IPS DF 6.9 (cell line): ENCODE measurements around the gene INPP5K.
A peak's percentile ranks its signal among the peaks of the same experiment; 100 is the strongest.

Experiments used
- DNase-seq: peaks from one replicate; pipeline ENCODE4 v3.0.0-alpha.2; 2013; ENCODE audit warnings: low read depth, low spot score
- H3K27ac ChIP-seq: one replicate; pipeline ENCODE4 v1.5.1; 2013; ENCODE audit warnings: low read length, control low read depth
- H3K27me3 ChIP-seq: 2 replicates; pipeline ENCODE4 v1.6.1; 2013; ENCODE audit warnings: mild to moderate bottlenecking, low read length; ENCODE audit not compliant: control insufficient read depth, insufficient read depth
- H3K36me3 ChIP-seq: 2 replicates; pipeline ENCODE4 v1.6.1; 2013; ENCODE audit warnings: low read length; ENCODE audit not compliant: control insufficient read depth, insufficient read depth
- H3K4me1 ChIP-seq: 2 replicates; pipeline ENCODE4 v1.6.1; 2013; ENCODE audit warnings: low read length; ENCODE audit not compliant: control insufficient read depth, insufficient read depth
- H3K4me3 ChIP-seq: 2 replicates; pipeline ENCODE4 v1.5.1; 2013; ENCODE audit warnings: mild to moderate bottlenecking, low read length
- H3K9me3 ChIP-seq: 2 replicates; pipeline ENCODE4 v1.6.1; 2013; ENCODE audit warnings: low read length, inconsistent platforms; ENCODE audit not compliant: control insufficient read depth, insufficient read depth
- WGBS: extraction: QIAGEN DNeasy Blood & Tissue Kit; methylation state at CpG from one replicate; pipeline ENCODE4 v1.1.7; 2013; ENCODE audit warnings: mixed read lengths, missing lambda C conversion rate; ENCODE audit not compliant: insufficient read length, insufficient coverage; 5-methylcytosine and 5-hydroxymethylcytosine counted together

INPP5K gene

GRCh38 chr17:1493291-1493980, 23.0 kb downstream of the INPP5K start:
- DNase-seq: no peak
- WGBS: no CpG with 5 or more reads among the region's 23 CpGs
- H3K4me3 ChIP-seq: no peak overlapping the region
- H3K4me1 ChIP-seq: no peaks in the 10 kb centered on the region; the same call in 1 of the 2 replicates
- no peaks in the 10 kb centered on the region for H3K27me3 ChIP-seq
- peaks cover 2% of the 10 kb centered on the region; the same call in 1 of the 2 replicates for H3K36me3 ChIP-seq
- no peaks in the 10 kb centered on the region for H3K9me3 ChIP-seq
- H3K27ac ChIP-seq: no peak overlapping the region

- WGBS: no CpG with 5 or more reads among the region's 35 CpGs
- Histone ChIP-seq H3K27ac (no peak within 1 kb of the TSS), H3K9me3 (no peaks in the 10 kb centered on the region), H3K27me3 (no peaks in the 10 kb centered on the region), H3K36me3 (peaks cover 2% of the 10 kb centered on the region; the same call in 1 of the 2 replicates), H3K4me3 (peak within 1 kb of the TSS; percentile 68), H3K4me1 (no peaks in the 10 kb centered on the region; the same call in 1 of the 2 replicates)
- no peak for DNase-seq
Observed at GRCh38 chr17:1492249-1493206, 23.9 kb downstream of the INPP5K start, which contains the start of gene MYO1C. TSS of gene MYO1C (minus strand) at chr17:1492686. CDS start at chr17:1492487, 199 bp downstream.

GRCh38 chr17:1491443-1492248, 24.8 kb downstream of the INPP5K start:
- Histone ChIP-seq H3K36me3 (peaks cover 2% of the 10 kb centered on the region; the same call in 1 of the 2 replicates), H3K4me1 (peaks cover 2% of the 10 kb centered on the region; the same call in 1 of the 2 replicates), H3K27ac (no peak overlapping the region), H3K9me3 (no peaks in the 10 kb centered on the region), H3K4me3 (peak overlapping the region; percentile 68; the same call in 1 of the 2 replicates), H3K27me3 (no peaks in the 10 kb centered on the region)
- DNase-seq: no peak
- no CpG with 5 or more reads among the region's 94 CpGs for WGBS

GRCh38 chr17:1490643-1491442, 25.6 kb downstream of the INPP5K start:
- no peaks in the 10 kb centered on the region for H3K9me3 ChIP-seq
- H3K4me3 ChIP-seq: peak overlapping the region; percentile 68; the same call in 1 of the 2 replicates
- no peak overlapping the region for H3K27ac ChIP-seq
- WGBS: no CpG with 5 or more reads among the region's 52 CpGs
- H3K36me3 ChIP-seq: peaks cover 1% of the 10 kb centered on the region; the same call in 1 of the 2 replicates
- DNase-seq: no peak
- H3K27me3 ChIP-seq: no peaks in the 10 kb centered on the region
- H3K4me1 ChIP-seq: peaks cover 2% of the 10 kb centered on the region; the same call in 1 of the 2 replicates

- Histone ChIP-seq H3K27me3 (no peaks in the 10 kb centered on the region), H3K4me3 (no peak overlapping the region; the same call in 1 of the 2 replicates), H3K9me3 (no peaks in the 10 kb centered on the region), H3K4me1 (peaks cover 3% of the 10 kb centered on the region; the same call in 1 of the 2 replicates), H3K27ac (no peak overlapping the region), H3K36me3 (no peaks in the 10 kb centered on the region; the same call in 1 of the 2 replicates)
- no peak for DNase-seq
- WGBS: no CpG with 5 or more reads among the region's 7 CpGs
Observed at GRCh38 chr17:1488826-1489270, 27.6 kb downstream of the INPP5K start.

GRCh38 chr17:1487939-1488825, 28.2 kb downstream of the INPP5K start:
- no peaks in the 10 kb centered on the region for H3K9me3 ChIP-seq
- peak overlapping the region; percentile 39; the same call in 1 of the 2 replicates for H3K4me3 ChIP-seq
- H3K27ac ChIP-seq: no peak overlapping the region
- WGBS: no CpG with 5 or more reads among the region's 72 CpGs
- H3K36me3 ChIP-seq: no peaks in the 10 kb centered on the region; the same call in 1 of the 2 replicates
- DNase-seq: no peak
- peaks cover 3% of the 10 kb centered on the region; the same call in 1 of the 2 replicates for H3K4me1 ChIP-seq
- no peaks in the 10 kb centered on the region for H3K27me3 ChIP-seq

GRCh38 chr17:1486802-1487695, 29.4 kb downstream of the INPP5K start:
- WGBS: no CpG with 5 or more reads among the region's 74 CpGs
- Histone ChIP-seq H3K36me3 (peaks cover 5% of the 10 kb centered on the region; the same call in 1 of the 2 replicates), H3K27me3 (no peaks in the 10 kb centered on the region), H3K4me1 (peaks cover 3% of the 10 kb centered on the region; the same call in 1 of the 2 replicates), H3K27ac (no peak overlapping the region), H3K4me3 (peak overlapping the region; percentile 17; the same call in 1 of the 2 replicates), H3K9me3 (no peaks in the 10 kb centered on the region)
- no peak for DNase-seq
